Keratinocyte (primary cell): ENCODE measurements around the gene BICD2. TPM values are rescaled to one million over a fixed set of nuclear protein-coding genes. Genes with fewer than 3 reads are reported as not detected.

Experiments
- DNase-seq: peaks from one replicate; pipeline ENCODE4 v3.0.0-alpha.2; 2011; ENCODE audit warnings: low read depth, missing footprints, low spot score
- FAIRE-seq: peaks from 2 replicates; lab custom pipeline; 2011; peaks lifted over from hg19 to GRCh38; lab: Jason Lieb, UNC
- H2AFZ ChIP-seq: 2 replicates; pipeline ENCODE4 v1.6.0; 2012; ENCODE audit warnings: low read length, control low read depth, inconsistent platforms; ENCODE audit not compliant: control insufficient read depth
- H3K27ac ChIP-seq: 2 replicates; pipeline ENCODE4 v1.5.1; 2011; ENCODE audit warnings: low read length; ENCODE audit not compliant: control insufficient read depth, insufficient read depth
- H3K27me3 ChIP-seq: 3 replicates; pipeline ENCODE4 v1.6.0; 2011; ENCODE audit warnings: low read length; ENCODE audit not compliant: control insufficient read depth, insufficient read depth; ENCODE audit errors: extremely low read depth
- H3K36me3 ChIP-seq, 2 experiments: 2 replicates in 1 of 2; 3 replicates in 1 of 2; pipeline ENCODE4 v1.5.1; 2011; ENCODE audit warnings: low read length in 2 of 2, mild to moderate bottlenecking in 1 of 2; ENCODE audit not compliant: control insufficient read depth in 2 of 2, insufficient read depth in 2 of 2; ENCODE audit errors: extremely low read depth in 1 of 2
- H3K4me1 ChIP-seq: 3 replicates; pipeline ENCODE4 v1.5.1; 2011; ENCODE audit warnings: low read length; ENCODE audit not compliant: control insufficient read depth, insufficient read depth; ENCODE audit errors: extremely low read depth
- H3K4me2 ChIP-seq: 3 replicates; pipeline ENCODE4 v1.6.0; 2011; ENCODE audit warnings: low read depth, low read length; ENCODE audit not compliant: control insufficient read depth, insufficient read depth; ENCODE audit errors: extremely low read depth
- H3K4me3 ChIP-seq, 3 experiments: fragments of 200-600 bp in 1 of 3; sonication (generic) in 1 of 3; 2 replicates in 2 of 3; 3 replicates in 1 of 3; pipeline ENCODE4 v1.5.1; 2011 to 2016; ENCODE audit warnings: low read length in 3 of 3, mild to moderate bottlenecking in 3 of 3, control low read depth in 2 of 3, inconsistent platforms in 1 of 3, low read depth in 1 of 3, mixed read lengths in 1 of 3, mixed run types in 1 of 3, moderate library complexity in 1 of 3; ENCODE audit not compliant: control insufficient read depth in 2 of 3, insufficient read depth in 2 of 3; ENCODE audit errors: extremely low read depth in 1 of 3
- H3K79me2 ChIP-seq: 2 replicates; pipeline ENCODE4 v1.6.0; 2012; ENCODE audit warnings: low read length; ENCODE audit not compliant: control insufficient read depth, insufficient read depth
- H3K9ac ChIP-seq: 3 replicates; pipeline ENCODE4 v1.6.0; 2011; ENCODE audit warnings: low read length; ENCODE audit not compliant: control insufficient read depth, insufficient read depth; ENCODE audit errors: extremely low read depth
- H3K9me1 ChIP-seq: 3 replicates; pipeline ENCODE4 v1.6.0; 2011; ENCODE audit warnings: low read length; ENCODE audit not compliant: control insufficient read depth, insufficient read depth; ENCODE audit errors: extremely low read depth
- H3K9me3 ChIP-seq: 2 replicates; pipeline ENCODE4 v1.5.1; 2012; ENCODE audit warnings: low read depth, low read length; ENCODE audit not compliant: control insufficient read depth
- H4K20me1 ChIP-seq: 3 replicates; pipeline ENCODE4 v1.6.0; 2011; ENCODE audit warnings: low read length; ENCODE audit not compliant: control insufficient read depth, insufficient read depth; ENCODE audit errors: extremely low read depth
- CTCF ChIP-seq, 3 experiments: IDR thresholded peaks in 1 of 3; conservative IDR thresholded peaks in 1 of 3; optimal IDR thresholded peaks in 1 of 3; 2 replicates in 2 of 3; 3 replicates in 1 of 3; pipeline versions ENCODE3 to v1.5.1; 2011; ENCODE audit warnings: low read length in 3 of 3, mild to moderate bottlenecking in 3 of 3, moderate library complexity in 2 of 3, control low read depth in 1 of 3, inconsistent platforms in 1 of 3; ENCODE audit not compliant: insufficient read depth in 2 of 3; ENCODE audit errors: extremely low read depth in 1 of 3
- EZH2 ChIP-seq: IDR thresholded peaks from one replicate; pipeline ENCODE4 v1.6.1; 2012; ENCODE audit warnings: inconsistent platforms, mild to moderate bottlenecking, low read length, moderate library complexity
- dilution Hi-C: fragments of 300-500 bp; cut with MboI; formaldehyde crosslinking; loops from one replicate; pipeline ENCODE4 v1.7.0; 2020; ENCODE audit warnings: low sequenced_read_pairs; ENCODE audit not compliant: extremely low pct_ligation_motif_present
- polyA plus RNA-seq, 5 experiments: library from polyadenylated mRNA; depleted of rRNA in 3 of 5; stranded (reverse) in 3 of 5; stranded (forward) in 1 of 5; unstranded in 1 of 5; fragments of >200 nt; gene quantifications; 1 replicate in 1 of 5; 2 replicates in 3 of 5; 3 replicates in 1 of 5; pipeline versions ENCODE4 v1.2.1 to v1.2.3, GENCODE V29; 2011 to 2012; ENCODE audit warnings: missing spikeins in 2 of 5, low read depth in 1 of 5, low replicate concordance in 1 of 5

The BICD2 gene
- polyA plus RNA-seq, 1 donor (not counting 4 experiments of a cell fraction or from before 2014, with no cell fraction given), result 41.9 TPM

- Histone ChIP-seq H3K36me3 (peaks cover 0 to 1% of the 10 kb centered on the region in 2 experiments), H3K4me2 (peak overlapping the region; percentile 71), H3K79me2 (peaks cover 91% of the 10 kb centered on the region), H3K9me3 (no peaks in the 10 kb centered on the region), H2AFZ (no peak overlapping the region), H3K27me3 (no peaks in the 10 kb centered on the region), H3K9ac (no peak overlapping the region), H3K4me3 (no peak overlapping the region), H3K4me1 (peaks cover 68% of the 10 kb centered on the region), H3K9me1 (peaks cover 17% of the 10 kb centered on the region), H3K27ac (peak overlapping the region; percentile 50), H4K20me1 (peaks cover 20% of the 10 kb centered on the region)
- FAIRE-seq (no peak), DNase-seq (no peak)
- dilution Hi-C loops, result no loop called here
- TF ChIP-seq EZH2 (no peak), CTCF (optimal IDR thresholded peaks at IDR 0.05 in 1 of 3, IDR thresholded peaks at IDR 0.05 in 1 of 3, conservative IDR thresholded peaks at IDR 0.05 in 1 of 3; ENCODE audit: extremely low read depth in 1 of 3, insufficient read depth in 2 of 3, low read length in 3 of 3) (no peak)
These were observed 27.9 kb downstream of the BICD2 start for GRCh38 chr9:92736563-92737215.

- dilution Hi-C loops, result no loop called here
- peaks cover 91% of the 10 kb centered on the region for H3K79me2 ChIP-seq
- no peak overlapping the region for H3K4me3 ChIP-seq
- H3K4me1 ChIP-seq, result peaks cover 60% of the 10 kb centered on the region
- H3K4me2 ChIP-seq, result no peak overlapping the region
- no peak for TF ChIP-seq CTCF (optimal IDR thresholded peaks at IDR 0.05 in 1 of 3, IDR thresholded peaks at IDR 0.05 in 1 of 3, conservative IDR thresholded peaks at IDR 0.05 in 1 of 3; ENCODE audit: extremely low read depth in 1 of 3, insufficient read depth in 2 of 3, low read length in 3 of 3)
- TF ChIP-seq EZH2, result no peak
- peaks cover 0 to 1% of the 10 kb centered on the region in 2 experiments for H3K36me3 ChIP-seq
- peak overlapping the region; percentile 50 for H3K27ac ChIP-seq
- H4K20me1 ChIP-seq, result peaks cover 20% of the 10 kb centered on the region
- DNase-seq (no peak), FAIRE-seq (peak; percentile 89)
- H3K27me3 ChIP-seq, result no peaks in the 10 kb centered on the region
- no peak overlapping the region for H3K9ac ChIP-seq
- no peaks in the 10 kb centered on the region for H3K9me3 ChIP-seq
- peaks cover 17% of the 10 kb centered on the region for H3K9me1 ChIP-seq
- no peak overlapping the region for H2AFZ ChIP-seq
These were observed 28.7 kb downstream of the BICD2 start for GRCh38 chr9:92735636-92736562.
